ENCODE data around the gene PIANP. TPM values are rescaled to one million over a fixed set of nuclear protein-coding genes. Genes with fewer than 3 reads are reported as not detected.

PIANP gene
- total RNA-seq, 4 donors from 2014 or later, result 0.42 to 1.8 (median 0.60) TPM

- H3K27ac ChIP-seq (replicated peaks in 1 of 4), result no peak overlapping the region
- intact Hi-C loops (cut with DNase I), result no loop called here
- TF ChIP-seq POLR2AphosphoS5 (IDR thresholded peaks at IDR 0.05) (no peak), CTCF (IDR thresholded peaks at IDR 0.05) (no peak), EP300 (IDR thresholded peaks at IDR 0.05) (no peak), POLR2A (IDR thresholded peaks at IDR 0.05; ENCODE audit: low read depth) (no peak)
- H3K9me3 ChIP-seq, result no peaks in the 10 kb centered on the region
- H3K4me1 ChIP-seq, result peaks cover 13 to 16% (median 15%) of the 10 kb centered on the region in 4 donors
- no peak overlapping the region for H3K4me3 ChIP-seq
- peaks cover 0 to 51% (median 17%) of the 10 kb centered on the region in 4 donors for H3K27me3 ChIP-seq
- WGBS, result 82% methylated on average over 9 of the region's 9 CpGs
- no peaks in the 10 kb centered on the region for H3K36me3 ChIP-seq
- DNase-seq (ENCODE audit: extremely low spot score), result no peak
These were observed 5.9 kb downstream of the PIANP start for GRCh38 chr12:6694701-6695100.

DNA sequence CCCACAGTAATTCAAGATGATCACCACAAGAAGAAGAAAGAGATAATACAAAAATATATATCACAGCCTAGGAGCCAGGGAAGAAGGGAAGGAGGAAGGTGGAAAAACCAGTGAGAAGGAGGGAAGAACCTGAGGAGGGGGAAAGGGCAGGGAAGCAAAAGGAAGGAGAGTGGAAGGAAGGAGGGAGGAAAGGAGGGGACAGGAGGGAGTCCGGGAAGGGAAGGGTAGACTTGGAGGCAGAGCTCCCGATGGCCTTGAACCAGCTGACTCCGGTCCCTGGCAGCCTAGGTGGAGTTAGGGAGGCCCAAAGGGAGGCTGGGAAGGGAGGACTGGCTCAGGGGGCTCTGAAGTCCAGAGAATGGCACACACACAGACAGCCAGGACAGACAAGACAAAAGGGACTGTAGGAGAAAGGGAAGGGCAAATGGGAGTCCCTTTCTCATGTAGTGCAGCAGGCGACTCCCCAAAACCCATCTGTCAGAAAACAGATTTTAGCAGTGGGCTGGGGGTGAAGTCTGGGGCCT is 6.7 kb downstream of the PIANP start:
- TF ChIP-seq POLR2AphosphoS5 (IDR thresholded peaks at IDR 0.05) (no peak), POLR2A (IDR thresholded peaks at IDR 0.05; ENCODE audit: low read depth) (no peak), EP300 (IDR thresholded peaks at IDR 0.05) (no peak), CTCF (IDR thresholded peaks at IDR 0.05) (no peak)
- Histone ChIP-seq H3K27ac (replicated peaks in 1 of 4) (no peak overlapping the region), H3K4me3 (no peak overlapping the region), H3K4me1 (peaks cover 11 to 13% (median 12%) of the 10 kb centered on the region in 4 donors), H3K36me3 (no peaks in the 10 kb centered on the region), H3K27me3 (peaks cover 0 to 43% (median 9%) of the 10 kb centered on the region in 4 donors), H3K9me3 (no peaks in the 10 kb centered on the region)
- intact Hi-C loops (cut with DNase I), result no loop called here
- WGBS, result 71% methylated on average over 4 of the region's 4 CpGs
- no peak for DNase-seq (ENCODE audit: extremely low spot score)

GRCh38 chr12:6692888-6693287 is 7.7 kb downstream of the PIANP start:
- Histone ChIP-seq H3K9me3 (no peaks in the 10 kb centered on the region), H3K4me3 (no peak overlapping the region), H3K27ac (replicated peaks in 1 of 4) (no peak overlapping the region), H3K36me3 (no peaks in the 10 kb centered on the region), H3K27me3 (peaks cover 0 to 33% (median 1%) of the 10 kb centered on the region in 4 donors), H3K4me1 (peaks cover 18 to 22% (median 19%) of the 10 kb centered on the region in 4 donors)
- WGBS, result 60% methylated on average over 1 of the region's 2 CpGs
- no peak for DNase-seq (ENCODE audit: extremely low spot score)
- intact Hi-C loops (cut with DNase I), result no loop called here
- TF ChIP-seq CTCF (IDR thresholded peaks at IDR 0.05), result no peak
- TF ChIP-seq POLR2A (IDR thresholded peaks at IDR 0.05; ENCODE audit: low read depth), result no peak
- TF ChIP-seq POLR2AphosphoS5 (IDR thresholded peaks at IDR 0.05), result no peak
- TF ChIP-seq EP300 (IDR thresholded peaks at IDR 0.05), result no peak

- no peak for TF ChIP-seq POLR2A (IDR thresholded peaks at IDR 0.05; ENCODE audit: low read depth)
- no peak for TF ChIP-seq EP300 (IDR thresholded peaks at IDR 0.05)
- TF ChIP-seq CTCF (IDR thresholded peaks at IDR 0.05), result no peak
- no peak for TF ChIP-seq POLR2AphosphoS5 (IDR thresholded peaks at IDR 0.05)
- Histone ChIP-seq H3K4me3 (no peak overlapping the region), H3K9me3 (no peaks in the 10 kb centered on the region), H3K27me3 (peaks cover 0 to 19% (median 0%) of the 10 kb centered on the region in 4 donors), H3K36me3 (no peaks in the 10 kb centered on the region), H3K27ac (replicated peaks in 1 of 4) (no peak overlapping the region), H3K4me1 (peaks cover 32 to 36% (median 33%) of the 10 kb centered on the region in 4 donors)
- WGBS, result 72% methylated on average over 4 of the region's 4 CpGs
- DNase-seq (ENCODE audit: extremely low spot score), result no peak
- intact Hi-C loops (cut with DNase I), result no loop called here
These were observed 9.1 kb downstream of the PIANP start for GRCh38 chr12:6691473-6691872.
